Tibial nerve (tissue), 4 donors: Measurements from ENCODE around the gene C2CD2L. TPM values are rescaled to one million over a fixed set of nuclear protein-coding genes. Genes with fewer than 3 reads are reported as not detected.

Experiments used
- DNase-seq, 2 donors: peaks; one replicate each; pipeline ENCODE4 v3.0.0-alpha.2; 2019; ENCODE audit warnings: low spot score in 2 of 2
- H3K27ac ChIP-seq, 4 donors: fragments of 200-600 bp; sonication (generic) in 3 of 4; one replicate each; pipeline ENCODE4 v1.5.1; 2017 to 2019; ENCODE audit warnings: mild to moderate bottlenecking in 1 of 4
- H3K27me3 ChIP-seq, 2 donors: fragments of 200-600 bp; sonication (generic) in 1 of 2; one replicate each; pipeline versions ENCODE4 v1.5.1 to v1.6.0; 2017 to 2019
- H3K36me3 ChIP-seq, 3 donors: fragments of 200-600 bp; sonication (generic); one replicate each; pipeline ENCODE4 v1.5.1; 2018 to 2019
- H3K4me1 ChIP-seq, 4 donors: fragments of 200-600 bp; sonication (generic) in 3 of 4; one replicate each; pipeline ENCODE4 v1.5.1; 2017 to 2019
- H3K4me3 ChIP-seq, 4 donors: fragments of 200-600 bp; sonication (generic) in 3 of 4; one replicate each; pipeline ENCODE4 v1.5.1; 2017 to 2019; ENCODE audit warnings: mild to moderate bottlenecking in 1 of 4, moderate library complexity in 1 of 4
- H3K9me3 ChIP-seq, 4 donors: fragments of 200-600 bp; sonication (generic) in 3 of 4; one replicate each; pipeline ENCODE4 v1.5.1; 2017 to 2019
- CTCF ChIP-seq, 5 experiments: fragments of 200-600 bp in 3 of 5; fragments of 450-650 bp in 2 of 5; sonication (generic) in 3 of 5; IDR thresholded peaks; one replicate each; pipeline ENCODE4 v1.5.1; 2016 to 2019; ENCODE audit warnings: antibody characterized with exemption in 5 of 5, mild to moderate bottlenecking in 3 of 5, moderate library complexity in 2 of 5
- EP300 ChIP-seq, 2 donors: sonication (generic); formaldehyde crosslinking; IDR thresholded peaks; one replicate each; pipeline ENCODE4 v1.6.1; 2017; ENCODE audit warnings: antibody characterized with exemption in 2 of 2, mild to moderate bottlenecking in 1 of 2
- POLR2A ChIP-seq, 2 donors: fragments of 450-650 bp; IDR thresholded peaks; one replicate each; pipeline ENCODE4 v1.6.1; 2017; ENCODE audit warnings: antibody characterized with exemption in 2 of 2, mild to moderate bottlenecking in 2 of 2, moderate library complexity in 2 of 2
- WGBS, 2 donors: methylation state at CpG; one replicate each; pipeline ENCODE4 v1.1.5; 2018; 5-methylcytosine and 5-hydroxymethylcytosine counted together
- total RNA-seq, 4 donors: library from RNA; depleted of rRNA; stranded (reverse); fragments of >200 nt; gene quantifications; one replicate each; pipeline ENCODE4 v1.1.0, GENCODE V29; 2016

Gene C2CD2L
- total RNA-seq, 4 donors from 2014 or later, result 11.4 to 13.8 (median 12.3) TPM

GRCh38 chr11:119120639-119121007 is 13.5 kb downstream of the C2CD2L start:
- Histone ChIP-seq H3K36me3 (peaks cover 0 to 41% (median 9%) of the 10 kb centered on the region in 3 donors), H3K27ac (peak overlapping the region; percentile 72 to 92 (median 84)), H3K27me3 (no peaks in the 10 kb centered on the region), H3K9me3 (no peaks in the 10 kb centered on the region), H3K4me3 (peak overlapping the region; percentile 47 to 88 (median 68)), H3K4me1 (peaks cover 0 to 25% (median 11%) of the 10 kb centered on the region in 4 donors)
- TF ChIP-seq POLR2A (IDR thresholded peaks at IDR 0.05) (no peak), CTCF (IDR thresholded peaks at IDR 0.05) (no peak), EP300 (IDR thresholded peaks at IDR 0.05) (no peak)
- 17 to 19% methylated on average over 5 of the region's 5 CpGs for WGBS, 2 donors
- DNase-seq, result no peak

GRCh38 chr11:119121008-119121810 is 14.1 kb downstream of the C2CD2L start, which contains the start of gene HINFP:
TSS of gene HINFP (plus strand) at chr11:119121580. CDS start at chr11:119126945, 5,365 bp downstream.
- H3K4me1 ChIP-seq, result peaks cover 0 to 28% (median 11%) of the 10 kb centered on the region in 4 donors
- WGBS, 2 donors, result 1 to 2% methylated on average over 15 to 52 of the region's 54 CpGs
- TF ChIP-seq CTCF (IDR thresholded peaks at IDR 0.05) (peak in 1 of 5 experiments; percentile 25), EP300 (IDR thresholded peaks at IDR 0.05) (peak; percentile 84 to 95), POLR2A (IDR thresholded peaks at IDR 0.05) (peak in 1 of 2 donors; percentile 83)
- no peaks in the 10 kb centered on the region for H3K9me3 ChIP-seq
- H3K27me3 ChIP-seq, result no peaks in the 10 kb centered on the region
- DNase-seq, result peak; percentile 99
- peaks cover 0 to 37% (median 9%) of the 10 kb centered on the region in 3 donors for H3K36me3 ChIP-seq
- peak within 1 kb of the TSS; percentile 66 to 98 (median 78) for H3K4me3 ChIP-seq
- H3K27ac ChIP-seq, result peak within 1 kb of the TSS; percentile 72 to 92 (median 84)

- Histone ChIP-seq H3K4me1 (peaks cover 0 to 33% (median 11%) of the 10 kb centered on the region in 4 donors), H3K27me3 (no peaks in the 10 kb centered on the region), H3K9me3 (no peaks in the 10 kb centered on the region), H3K36me3 (peaks cover 0 to 32% (median 9%) of the 10 kb centered on the region in 3 donors), H3K4me3 (peak overlapping the region; percentile 66 to 98 (median 78)), H3K27ac (peak overlapping the region in 3 of 4 donors; percentile 82 to 92 (median 86))
- WGBS, 2 donors, result 0% methylated on average over 20 of the region's 20 CpGs
- TF ChIP-seq CTCF (IDR thresholded peaks at IDR 0.05), result no peak
- TF ChIP-seq POLR2A (IDR thresholded peaks at IDR 0.05), result no peak
- no peak for TF ChIP-seq EP300 (IDR thresholded peaks at IDR 0.05)
- no peak for DNase-seq
Measured at GRCh38 chr11:119121811-119122124, 14.6 kb downstream of the C2CD2L start.

- no peak for DNase-seq
- no peaks in the 10 kb centered on the region for H3K9me3 ChIP-seq
- H3K27me3 ChIP-seq, result no peaks in the 10 kb centered on the region
- H3K27ac ChIP-seq, result no peak overlapping the region
- H3K36me3 ChIP-seq, result peaks cover 0 to 54% (median 9%) of the 10 kb centered on the region in 3 donors
- 84 to 87% methylated on average over 6 of the region's 6 CpGs for WGBS, 2 donors
- H3K4me3 ChIP-seq, result no peak overlapping the region
- H3K4me1 ChIP-seq, result peaks cover 0 to 29% (median 8%) of the 10 kb centered on the region in 4 donors
- no peak for TF ChIP-seq CTCF (IDR thresholded peaks at IDR 0.05)
- no peak for TF ChIP-seq EP300 (IDR thresholded peaks at IDR 0.05)
- TF ChIP-seq POLR2A (IDR thresholded peaks at IDR 0.05), result no peak
Measured at GRCh38 chr11:119125821-119126220, 18.7 kb downstream of the C2CD2L start.

- Histone ChIP-seq H3K4me1 (peaks cover 0 to 28% (median 8%) of the 10 kb centered on the region in 4 donors), H3K27me3 (no peaks in the 10 kb centered on the region), H3K4me3 (no peak overlapping the region), H3K27ac (no peak overlapping the region), H3K9me3 (no peaks in the 10 kb centered on the region), H3K36me3 (peaks cover 0 to 63% (median 9%) of the 10 kb centered on the region in 3 donors)
- 41 to 52% methylated on average over 5 of the region's 5 CpGs for WGBS, 2 donors
- TF ChIP-seq POLR2A (IDR thresholded peaks at IDR 0.05), result no peak
- TF ChIP-seq EP300 (IDR thresholded peaks at IDR 0.05), result no peak
- TF ChIP-seq CTCF (IDR thresholded peaks at IDR 0.05), result no peak
- no peak for DNase-seq
Measured at GRCh38 chr11:119126675-119127268, 19.6 kb downstream of the C2CD2L start.
